Measurements from ENCODE around the gene PALM2AKAP2.

DNA sequence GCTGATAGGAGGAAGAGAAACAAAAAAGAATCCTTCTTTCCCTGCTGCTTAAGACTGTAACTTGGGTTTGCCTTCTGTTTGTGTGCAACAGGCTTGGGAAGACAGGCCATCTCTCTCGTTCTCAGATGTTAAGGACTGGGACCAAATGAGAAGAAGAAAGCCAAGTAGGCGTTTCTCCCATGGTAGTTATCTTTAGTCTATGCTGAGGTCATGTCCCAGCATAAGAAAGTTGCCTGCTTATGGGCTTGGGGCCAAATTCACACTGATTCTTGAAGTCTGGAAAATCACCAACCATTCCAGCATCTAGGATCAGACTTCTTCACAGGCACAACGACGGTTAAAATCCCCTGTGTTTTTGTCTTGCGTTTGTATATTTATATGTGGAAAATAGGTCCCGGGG, 44.2 kb upstream of the PALM2AKAP2 start:
- TF ChIP-seq, protein P1, sequence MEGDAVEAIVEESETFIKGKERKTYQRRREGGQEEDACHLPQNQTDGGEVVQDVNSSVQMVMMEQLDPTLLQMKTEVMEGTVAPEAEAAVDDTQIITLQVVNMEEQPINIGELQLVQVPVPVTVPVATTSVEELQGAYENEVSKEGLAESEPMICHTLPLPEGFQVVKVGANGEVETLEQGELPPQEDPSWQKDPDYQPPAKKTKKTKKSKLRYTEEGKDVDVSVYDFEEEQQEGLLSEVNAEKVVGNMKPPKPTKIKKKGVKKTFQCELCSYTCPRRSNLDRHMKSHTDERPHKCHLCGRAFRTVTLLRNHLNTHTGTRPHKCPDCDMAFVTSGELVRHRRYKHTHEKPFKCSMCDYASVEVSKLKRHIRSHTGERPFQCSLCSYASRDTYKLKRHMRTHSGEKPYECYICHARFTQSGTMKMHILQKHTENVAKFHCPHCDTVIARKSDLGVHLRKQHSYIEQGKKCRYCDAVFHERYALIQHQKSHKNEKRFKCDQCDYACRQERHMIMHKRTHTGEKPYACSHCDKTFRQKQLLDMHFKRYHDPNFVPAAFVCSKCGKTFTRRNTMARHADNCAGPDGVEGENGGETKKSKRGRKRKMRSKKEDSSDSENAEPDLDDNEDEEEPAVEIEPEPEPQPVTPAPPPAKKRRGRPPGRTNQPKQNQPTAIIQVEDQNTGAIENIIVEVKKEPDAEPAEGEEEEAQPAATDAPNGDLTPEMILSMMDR (conservative IDR thresholded peaks at IDR 0.05; ENCODE audit: low read length) = no peak
- no peak for TF ChIP-seq EZH2phosphoT487 (IDR thresholded peaks at IDR 0.05; ENCODE audit: borderline replicate concordance)
